ENCODE measurements around the gene SEMA3B.

SEMA3B gene

DNA sequence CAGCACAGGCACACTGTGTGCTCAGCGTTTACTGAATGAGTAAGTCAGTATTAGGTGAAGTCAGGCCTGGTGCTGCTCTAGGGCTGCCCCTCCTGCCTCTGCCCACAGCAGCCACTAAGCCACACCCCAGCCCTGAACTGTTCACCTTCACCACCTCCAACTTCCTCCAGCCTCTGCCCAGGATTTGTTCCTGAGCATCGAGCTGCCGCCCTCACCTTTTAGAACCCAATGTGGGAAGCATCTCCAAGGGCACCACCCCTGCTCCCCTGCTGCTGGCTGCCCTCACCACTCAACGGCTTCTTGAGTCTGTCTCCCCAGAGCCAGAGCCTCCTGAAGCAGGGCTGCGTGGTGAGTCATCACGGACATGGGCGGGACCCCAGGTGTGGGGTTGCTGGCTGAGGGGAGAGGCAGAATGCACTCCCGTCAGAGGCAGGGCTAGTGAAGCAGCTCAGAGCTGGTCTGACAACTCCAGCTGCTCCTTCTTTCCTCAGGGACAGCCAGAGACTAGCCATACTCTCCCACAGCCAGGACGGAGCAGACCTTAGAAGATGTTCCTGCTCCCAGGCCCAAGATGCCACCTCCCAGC is 47.8 kb downstream of the SEMA3B start:
- DNase-seq (ENCODE audit: low read depth in 2 of 2), result no peak

DNA sequence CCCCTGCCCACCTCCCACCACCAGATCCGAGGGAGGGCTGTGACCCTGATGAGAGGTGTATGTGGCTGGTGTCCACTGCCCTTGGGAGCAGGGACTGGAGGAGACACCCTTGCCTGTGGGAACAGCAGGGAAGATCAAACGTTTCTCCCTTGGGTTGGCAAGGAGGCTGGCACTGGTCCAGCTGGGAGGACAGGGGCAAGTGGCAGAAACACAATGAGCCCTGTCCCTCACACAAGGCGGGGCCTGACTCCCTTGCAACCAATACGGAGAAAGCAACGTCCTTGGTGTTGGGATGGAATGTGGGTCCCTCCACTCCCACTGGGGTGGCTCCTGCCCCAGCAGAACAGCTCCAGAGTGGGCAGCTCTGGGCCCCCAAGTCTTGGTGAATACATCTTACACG is 48.4 kb downstream of the SEMA3B start:
- DNase-seq (ENCODE audit: low read depth in 2 of 2), result no peak

DNA sequence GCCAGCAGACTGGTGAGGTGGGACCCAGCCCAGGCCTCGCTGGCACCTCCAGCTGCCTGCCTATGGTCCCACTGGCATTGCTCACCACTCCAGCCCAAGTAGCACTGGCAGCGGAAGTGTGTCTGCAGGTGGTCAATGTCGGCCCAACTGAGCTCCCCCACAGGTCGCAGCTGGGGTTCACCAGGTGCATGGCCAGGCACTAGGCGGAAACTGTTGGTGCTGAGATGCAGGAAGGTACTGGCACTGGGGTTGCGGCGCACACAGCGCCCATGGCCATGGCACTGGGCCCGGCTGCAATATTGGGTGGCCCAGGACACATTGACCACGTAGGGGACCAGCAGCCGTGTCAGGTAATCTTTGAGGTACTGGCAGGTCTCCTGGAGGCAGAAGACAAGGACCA is 49.2 kb downstream of the SEMA3B start:
- no peak for DNase-seq (ENCODE audit: low read depth in 2 of 2)

DNA sequence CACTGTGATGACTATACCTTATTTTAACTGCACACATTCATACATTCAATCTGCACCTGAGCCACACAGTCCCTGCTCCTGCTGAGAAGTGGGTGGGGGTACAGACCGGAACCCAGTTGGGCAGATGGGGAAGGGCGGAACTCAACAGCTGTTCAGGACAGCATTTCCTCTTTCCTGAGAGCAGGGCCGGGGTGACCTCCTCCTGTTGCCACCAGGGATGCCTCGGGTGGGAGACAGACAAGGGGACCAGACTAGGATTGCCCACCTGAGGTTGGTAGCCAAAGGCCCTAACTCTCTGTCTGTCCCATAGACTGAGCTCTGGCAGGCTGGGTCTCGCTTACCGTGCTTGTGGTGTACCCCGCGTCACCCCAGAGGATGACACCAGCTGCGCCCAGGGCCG is 49.7 kb downstream of the SEMA3B start:
- DNase-seq (ENCODE audit: low read depth in 2 of 2), result no peak

DNA sequence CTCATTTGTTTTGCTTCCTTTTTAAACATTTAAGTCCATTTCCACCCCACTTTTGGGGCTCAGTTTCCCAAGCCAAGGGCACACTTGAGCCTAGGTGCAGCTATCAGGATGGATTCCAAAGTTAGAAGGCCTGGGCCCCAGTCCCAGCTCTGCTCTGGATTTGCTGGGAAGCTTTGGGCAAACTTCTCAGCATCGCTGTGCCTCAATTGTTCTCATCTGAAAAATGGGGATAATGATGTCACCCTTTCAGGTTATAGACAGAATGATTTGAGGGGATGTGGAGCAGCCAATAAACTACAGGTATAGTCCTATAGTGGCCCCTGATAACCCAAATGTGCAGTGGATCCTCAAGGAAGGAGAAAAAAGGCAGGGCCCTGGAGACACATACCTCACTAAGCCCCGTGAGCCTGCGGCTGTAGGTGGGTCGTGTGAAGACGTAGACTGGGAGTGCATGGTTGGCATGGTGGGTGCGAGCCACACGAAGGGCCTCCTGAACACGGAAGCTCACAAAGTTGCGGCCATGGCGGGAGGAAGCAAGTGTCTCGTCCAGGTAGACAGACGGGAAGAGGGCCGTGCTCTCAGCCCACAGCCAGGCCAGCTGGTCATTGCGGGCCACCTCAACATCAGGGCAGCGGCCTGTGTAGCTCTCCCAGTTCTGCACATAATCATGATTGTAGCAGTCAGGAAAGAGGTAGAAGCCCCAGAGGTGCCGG is 50.4 kb downstream of the SEMA3B start:
- no peak for DNase-seq (ENCODE audit: low read depth in 2 of 2)

DNA sequence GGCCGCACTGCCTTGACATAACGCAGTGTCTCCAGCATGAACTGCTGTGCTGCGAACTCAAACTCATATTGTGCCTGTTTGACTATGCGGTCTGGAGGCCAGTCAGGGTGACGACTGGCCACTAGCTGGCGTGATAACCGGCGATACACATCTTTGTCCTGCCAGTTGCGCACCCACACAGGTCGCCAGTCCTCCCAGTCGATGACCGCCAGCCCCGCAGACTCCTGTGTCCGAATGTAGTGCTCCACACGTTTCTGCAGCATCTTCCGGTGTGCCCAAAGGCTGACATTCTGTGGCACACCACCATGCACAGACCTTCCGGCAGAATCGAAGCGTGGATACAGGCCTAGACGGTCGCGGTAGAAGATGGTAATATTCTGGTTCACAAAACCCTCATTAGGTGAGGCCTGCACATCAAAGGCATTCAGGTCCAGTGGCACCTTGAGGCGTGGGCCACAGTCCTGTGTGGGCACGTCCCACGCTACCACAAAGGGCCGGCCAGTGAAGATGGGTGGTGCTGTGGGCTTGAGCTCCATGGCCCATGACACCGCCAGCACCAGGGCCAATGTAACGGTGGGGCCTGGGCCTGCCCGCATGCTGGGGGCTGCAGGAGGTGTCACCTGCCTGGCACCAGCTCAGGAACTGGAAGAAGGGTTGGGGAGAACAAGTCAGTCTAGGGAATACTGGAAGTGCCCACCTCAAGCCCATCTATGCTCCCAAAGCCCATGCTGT is 51.1 kb downstream of the SEMA3B start:
- DNase-seq (ENCODE audit: low read depth in 2 of 2), result no peak

DNA sequence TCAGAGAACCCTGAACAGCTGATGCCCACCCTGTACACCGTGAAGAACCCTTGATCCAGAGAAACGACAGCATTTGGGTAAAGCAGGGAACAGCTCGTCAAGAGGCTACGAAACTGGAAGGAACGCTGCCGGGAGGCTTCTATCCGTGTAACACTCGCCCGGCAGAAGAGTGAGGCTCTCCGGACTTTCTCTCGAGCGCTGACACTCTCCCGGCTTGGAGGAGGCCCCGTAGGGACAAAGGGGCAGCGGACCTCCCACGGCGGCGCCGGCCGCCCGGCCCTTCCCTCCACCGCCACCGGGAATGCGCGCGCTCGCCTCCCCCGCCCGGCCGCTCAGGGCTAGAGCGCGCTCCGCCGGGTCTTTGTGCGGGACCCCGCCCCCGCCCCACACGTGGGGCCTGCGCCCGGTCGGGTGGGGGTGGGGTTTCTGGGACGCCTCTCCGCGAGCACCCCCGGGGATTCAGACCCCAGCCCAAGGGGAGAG is 51.9 kb downstream of the SEMA3B start:
- DNase-seq (ENCODE audit: low read depth in 2 of 2), result peak in 1 of 2 experiments; percentile 41

DNA sequence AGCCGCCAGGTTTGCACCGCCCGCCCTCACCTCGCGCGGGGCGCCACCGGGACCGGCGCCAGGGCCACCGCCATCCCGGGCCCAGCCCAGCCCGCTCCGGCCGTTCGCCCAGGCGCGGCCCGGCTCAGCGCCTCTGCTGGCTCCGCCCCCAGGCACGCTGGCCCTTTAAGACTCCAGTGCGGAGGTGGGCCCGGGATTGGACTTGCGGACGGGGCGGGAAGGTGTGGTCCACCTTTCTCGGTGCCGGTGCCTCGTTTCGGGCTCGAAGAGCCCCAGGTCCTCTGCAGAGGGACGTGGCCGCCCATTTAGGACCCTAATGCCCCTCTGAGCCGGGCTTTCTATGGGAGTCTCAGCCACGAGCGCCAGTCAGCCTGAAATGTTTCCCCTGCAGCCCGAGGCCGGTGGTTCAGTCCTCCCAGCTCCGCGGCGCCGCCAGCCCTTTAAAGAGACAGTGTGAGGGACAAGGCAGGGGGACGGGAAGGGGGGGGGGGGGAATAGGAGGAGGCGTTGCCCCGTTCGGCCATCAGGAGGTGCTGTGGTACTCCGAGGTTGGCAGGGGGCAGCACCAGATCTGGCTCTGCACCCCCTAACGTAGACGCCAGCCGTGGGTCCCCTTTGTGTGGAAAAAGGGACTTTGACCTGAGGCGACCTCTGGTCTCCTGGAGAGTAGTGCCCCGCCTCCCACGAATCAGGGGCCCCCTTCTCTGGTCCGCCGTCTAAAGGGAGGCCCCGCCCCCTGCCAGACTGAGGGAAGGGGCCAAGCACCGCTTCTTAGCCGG is 52.6 kb downstream of the SEMA3B start:
- DNase-seq (ENCODE audit: low read depth in 2 of 2), result peak; percentile 65 to 82

DNA sequence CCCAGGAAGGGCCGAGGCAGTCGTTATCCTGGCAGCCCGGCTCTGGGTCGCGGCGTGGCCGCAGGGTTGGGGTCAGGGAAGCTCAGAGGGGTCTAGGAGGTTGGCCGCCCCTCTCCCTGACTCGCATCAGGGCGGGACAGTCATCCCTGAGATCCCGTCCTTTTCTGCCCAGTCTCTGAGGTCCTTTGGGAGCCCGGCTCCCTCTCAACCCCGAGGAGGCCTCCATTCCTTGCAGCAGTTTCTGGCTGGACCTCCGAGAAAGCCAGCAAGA is 53.1 kb downstream of the SEMA3B start:
- no peak for DNase-seq (ENCODE audit: low read depth in 2 of 2)

DNA sequence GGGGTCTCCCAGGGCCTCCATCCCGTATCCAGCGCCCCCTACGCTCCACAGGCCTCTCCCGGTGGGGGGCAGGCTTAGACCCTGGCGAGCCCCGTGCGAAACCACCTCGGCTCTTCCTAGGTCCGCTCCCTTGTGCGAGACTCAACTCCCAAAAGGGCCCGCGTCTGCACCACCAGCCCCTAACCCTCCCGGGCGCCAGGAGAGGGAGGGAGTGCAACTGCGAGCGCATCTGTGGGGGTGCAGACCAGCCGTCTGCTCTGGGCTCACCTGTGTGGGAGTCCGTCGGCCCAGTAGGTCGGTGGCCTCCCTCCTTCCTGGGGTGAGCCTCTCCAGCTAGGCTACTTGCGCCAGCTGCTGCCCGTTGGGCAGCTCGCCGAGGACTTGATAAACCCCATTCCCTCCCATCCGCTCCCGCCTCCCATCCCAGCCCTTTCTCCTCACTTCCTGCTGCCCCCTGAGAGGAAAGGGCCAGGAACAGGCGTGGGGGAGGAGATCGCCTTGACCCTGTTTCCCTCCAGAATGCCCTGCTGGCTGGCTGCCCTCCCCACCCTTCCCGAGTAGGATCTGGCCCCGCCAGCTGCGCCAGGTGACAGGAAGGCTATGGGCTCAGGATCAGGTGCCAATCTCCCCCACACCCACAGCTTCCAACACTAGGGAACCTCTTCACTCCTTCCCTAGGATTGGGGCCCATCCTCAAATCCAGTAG is 53.6 kb downstream of the SEMA3B start, which contains the start of gene HYAL2:
TSS of gene HYAL2 (minus strand) at position 360 of the 706 bp plus-strand sequence. CDS start 2,256 bp downstream, outside the sequence.
- no peak for DNase-seq (ENCODE audit: low read depth in 2 of 2)

DNA sequence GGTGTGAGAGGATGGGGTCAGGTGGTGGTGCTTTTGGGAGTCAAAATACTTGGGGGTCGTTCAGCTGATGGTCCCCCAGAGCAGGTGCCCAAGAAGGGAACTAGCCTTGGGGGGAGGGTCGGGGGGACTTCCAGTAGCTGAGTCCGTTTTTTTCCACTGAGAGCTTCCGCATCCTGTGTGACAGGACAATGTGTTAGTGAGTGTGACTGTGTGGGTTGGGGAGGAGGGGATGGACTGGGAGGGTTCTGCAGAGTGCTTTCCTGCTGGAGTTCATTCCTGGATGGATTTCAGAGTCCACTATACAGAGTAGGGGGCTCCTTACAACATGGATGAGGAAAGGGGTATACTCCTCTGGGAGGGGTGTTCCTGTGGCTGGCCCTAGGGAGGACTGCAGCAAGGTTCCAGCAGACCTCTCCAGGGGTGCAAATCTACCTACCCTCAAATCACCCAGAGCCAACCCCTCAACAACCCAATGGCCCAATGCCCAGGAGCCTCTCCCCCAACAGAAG is 54.2 kb downstream of the SEMA3B start:
- no peak for DNase-seq (ENCODE audit: low read depth in 2 of 2)

DNA sequence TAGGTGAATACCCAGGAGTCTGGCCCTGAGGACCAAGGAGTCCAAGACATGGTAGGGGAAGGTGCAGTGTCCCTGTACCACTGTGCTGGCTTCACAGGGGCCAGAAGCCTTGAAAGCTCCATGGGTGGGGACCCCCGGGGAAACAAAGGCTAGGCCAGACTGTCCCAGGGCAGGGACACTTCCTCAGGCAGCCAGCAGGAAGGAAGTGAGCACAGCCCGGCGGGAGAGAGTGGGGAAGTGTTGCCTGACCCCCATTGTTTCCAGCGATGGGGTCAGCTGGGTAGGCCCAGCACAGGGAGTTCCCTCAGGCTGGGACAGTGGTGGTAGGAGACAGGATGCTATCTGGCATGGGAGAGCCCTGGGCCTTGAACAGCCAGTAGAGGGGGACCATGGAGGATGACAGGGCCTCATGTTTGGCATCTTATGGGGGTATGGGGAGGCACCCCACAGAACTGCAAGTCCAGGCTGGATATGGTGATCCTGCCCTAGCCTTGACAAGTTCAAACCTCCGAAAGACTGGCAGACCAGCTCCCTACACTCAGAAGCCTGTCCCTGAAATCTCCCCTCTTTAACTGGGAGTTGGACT is 54.8 kb downstream of the SEMA3B start:
- DNase-seq (ENCODE audit: low read depth in 2 of 2), result no peak

DNA sequence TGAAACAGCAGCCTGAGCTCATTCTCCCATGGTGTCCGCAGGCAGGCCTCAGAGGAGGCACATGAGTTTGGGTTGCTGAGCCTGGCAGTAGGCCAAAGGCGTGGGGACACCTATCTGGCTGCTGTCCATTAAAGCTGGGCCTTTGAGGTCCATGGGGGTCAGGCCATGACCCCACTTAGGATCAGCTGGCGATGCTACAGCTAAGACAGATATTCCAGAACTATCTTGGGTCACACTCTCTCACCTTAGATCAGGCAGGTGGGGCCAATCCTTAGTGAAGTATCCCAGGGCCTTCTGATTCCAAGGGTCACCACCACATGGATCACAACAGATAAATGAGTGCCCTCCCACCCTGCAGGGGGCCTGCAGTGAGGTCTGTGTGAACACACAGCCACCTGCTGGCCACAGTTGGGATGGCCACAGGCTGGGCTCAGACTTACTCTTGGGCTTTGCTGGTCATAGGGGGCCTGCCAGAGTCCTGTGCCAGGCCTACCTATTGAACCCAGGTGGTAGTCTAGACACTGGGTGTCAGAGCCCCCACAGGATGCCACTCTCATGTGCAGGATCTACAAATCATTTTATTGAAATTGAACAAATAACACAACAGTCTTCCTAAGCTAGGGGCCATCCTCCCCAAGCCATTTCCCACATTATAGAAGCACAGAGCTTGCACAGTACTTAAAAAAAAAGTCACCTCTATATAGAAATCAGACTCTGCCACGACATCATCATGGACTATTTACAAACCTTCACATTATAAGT is 55.6 kb downstream of the SEMA3B start:
- peak in 1 of 2 experiments; percentile 49 for DNase-seq (ENCODE audit: low read depth in 2 of 2)

DNA sequence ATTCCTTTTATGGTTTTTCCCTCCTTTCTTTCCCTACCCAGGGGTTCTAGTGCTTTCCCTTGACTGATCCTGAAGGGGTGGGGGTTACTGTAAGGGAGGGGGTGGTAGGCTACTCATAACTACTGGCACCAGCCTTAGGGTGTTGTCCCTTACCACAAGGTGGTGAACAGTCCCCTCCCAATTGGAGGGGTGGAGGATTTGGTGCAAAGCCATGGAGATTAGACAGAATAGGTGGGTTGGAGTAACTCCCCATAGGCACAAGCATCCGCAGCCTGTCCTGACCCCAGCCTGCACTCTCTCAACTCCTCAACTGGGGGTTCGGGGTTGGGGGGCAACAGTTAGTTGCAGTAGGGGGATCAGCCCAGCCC is 56.1 kb downstream of the SEMA3B start:
- DNase-seq (ENCODE audit: low read depth in 2 of 2), result no peak

DNA sequence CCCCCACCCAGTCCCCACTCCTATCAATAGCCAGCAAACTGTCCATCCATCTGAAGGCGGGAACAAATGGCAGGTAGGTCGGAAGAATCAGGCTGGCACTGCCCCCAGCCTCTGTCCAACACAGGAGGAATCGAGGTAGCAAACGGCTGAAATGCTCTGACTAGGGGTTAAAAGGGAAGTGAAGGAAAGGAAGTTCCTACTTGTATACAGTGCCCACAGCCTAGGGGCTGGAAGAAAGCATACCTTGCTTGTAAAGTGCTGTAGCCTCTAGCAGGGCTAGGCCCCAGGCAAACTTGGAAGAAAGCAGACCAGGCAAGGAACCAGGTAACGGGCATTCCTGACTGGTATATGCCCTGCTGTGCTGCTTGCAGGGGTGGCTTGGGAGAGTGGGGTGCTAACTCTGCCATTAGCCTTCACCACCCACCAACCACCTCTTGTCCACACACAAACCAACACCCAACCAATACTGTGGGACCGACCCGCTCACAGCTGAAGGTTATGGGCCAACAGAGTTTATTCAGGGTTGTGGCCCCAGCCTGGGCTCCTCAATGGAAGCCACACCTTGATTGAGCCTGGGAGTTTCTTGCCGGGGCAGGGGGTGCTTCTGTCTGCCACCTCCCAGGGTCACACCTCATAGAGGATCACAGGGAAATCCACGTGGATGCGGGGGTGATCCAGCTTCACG is 56.7 kb downstream of the SEMA3B start:
- DNase-seq (ENCODE audit: low read depth in 2 of 2), result no peak

DNA sequence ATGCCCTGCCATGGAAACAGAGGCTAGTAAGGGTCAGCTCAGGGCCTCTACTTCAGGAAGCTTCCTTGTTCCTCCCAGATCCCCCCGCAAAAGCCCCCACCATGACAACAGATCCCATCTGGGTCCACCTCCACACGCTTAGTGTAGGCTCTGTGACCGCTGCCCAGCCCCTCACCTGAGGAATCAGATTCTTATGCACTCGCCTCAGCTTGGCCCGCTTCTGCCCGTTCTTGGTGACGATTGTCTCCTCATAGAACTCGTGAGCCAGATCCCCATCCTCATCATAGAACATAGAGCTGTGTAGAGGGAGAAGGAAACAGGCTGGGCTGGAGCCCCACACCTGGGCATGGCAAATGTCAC is 57.2 kb downstream of the SEMA3B start:
- DNase-seq (ENCODE audit: low read depth in 2 of 2), result no peak

DNA sequence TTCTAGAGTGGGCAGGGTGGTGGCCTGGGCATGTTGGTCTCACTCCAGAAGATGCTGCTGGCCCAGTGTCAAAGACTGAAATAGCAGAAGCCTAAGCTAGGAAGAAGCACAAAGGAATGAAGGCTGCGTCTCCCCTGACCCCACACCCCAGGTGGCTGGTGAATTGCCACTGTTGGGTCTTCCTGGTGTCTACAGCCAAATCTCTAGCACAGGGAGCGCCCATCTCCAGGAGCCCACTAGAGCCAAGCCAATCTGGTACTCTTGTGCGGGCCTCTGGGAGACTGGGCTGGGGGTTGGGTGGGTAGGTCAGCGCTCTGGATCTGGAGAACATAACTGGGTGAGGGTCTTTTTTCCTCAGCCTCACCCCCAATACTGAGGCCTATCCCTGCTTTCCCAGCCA is 58.2 kb downstream of the SEMA3B start:
- DNase-seq (ENCODE audit: low read depth in 2 of 2), result no peak

All from stimulated activated CD4-positive, alpha-beta T cell treated with anti-CD3 and anti-CD28 coated beads, Interleukin-12 subunit alpha, Interleukin-12 subunit beta, amount 100 ng/mL, for 24 hours (primary cell).